AG09309 (cell line): ENCODE measurements around the gene ATG7.

Experiments used
- DNase-seq: peaks from one replicate; pipeline ENCODE4 v3.0.0-alpha.2; 2010; ENCODE audit warnings: low read depth
- H3K4me3 ChIP-seq: 2 replicates; pipeline ENCODE4 v1.5.1; 2011; ENCODE audit warnings: mild to moderate bottlenecking, low read depth, low read length, moderate library complexity; ENCODE audit not compliant: control insufficient read depth
- CTCF ChIP-seq: IDR thresholded peaks from 2 replicates; pipeline ENCODE4 v1.5.1; 2011; ENCODE audit warnings: mild to moderate bottlenecking, low read depth, low read length, inconsistent platforms; ENCODE audit not compliant: insufficient read depth, control insufficient read depth; ENCODE audit errors: missing control alignments

The ATG7 gene

GRCh38 chr3:11543141-11543947 lies 271.1 kb downstream of the ATG7 start:
- no peak for DNase-seq
- no peak for TF ChIP-seq CTCF
- H3K4me3 ChIP-seq: no peak overlapping the region

GRCh38 chr3:11543948-11544387 lies 271.8 kb downstream of the ATG7 start:
- DNase-seq: no peak
- no peak overlapping the region for H3K4me3 ChIP-seq
- TF ChIP-seq CTCF: no peak

- no peak overlapping the region for H3K4me3 ChIP-seq
- TF ChIP-seq CTCF: no peak
- no peak for DNase-seq
These were observed 272.4 kb downstream of the ATG7 start for GRCh38 chr3:11544412-11545181.

- TF ChIP-seq CTCF: no peak
- no peak overlapping the region for H3K4me3 ChIP-seq
- DNase-seq: no peak
These were observed 273.1 kb downstream of the ATG7 start for GRCh38 chr3:11545186-11545851.

GRCh38 chr3:11546657-11547302 lies 274.6 kb downstream of the ATG7 start:
- TF ChIP-seq CTCF: no peak
- H3K4me3 ChIP-seq: no peak overlapping the region
- DNase-seq: no peak

- no peak for TF ChIP-seq CTCF
- no peak for DNase-seq
- H3K4me3 ChIP-seq: no peak overlapping the region
These were observed 275.3 kb downstream of the ATG7 start for GRCh38 chr3:11547498-11547897.
